CD4-positive, alpha-beta T cell treated with Interleukin-2 at 100 ng/mL for 4 hours (primary cell): ENCODE data around the gene INSIG1.

Experiments used
- DNase-seq: peaks from one replicate; pipeline ENCODE4 v3.0.0-alpha.2; 2020; ENCODE audit warnings: low spot score

The INSIG1 gene

DNA sequence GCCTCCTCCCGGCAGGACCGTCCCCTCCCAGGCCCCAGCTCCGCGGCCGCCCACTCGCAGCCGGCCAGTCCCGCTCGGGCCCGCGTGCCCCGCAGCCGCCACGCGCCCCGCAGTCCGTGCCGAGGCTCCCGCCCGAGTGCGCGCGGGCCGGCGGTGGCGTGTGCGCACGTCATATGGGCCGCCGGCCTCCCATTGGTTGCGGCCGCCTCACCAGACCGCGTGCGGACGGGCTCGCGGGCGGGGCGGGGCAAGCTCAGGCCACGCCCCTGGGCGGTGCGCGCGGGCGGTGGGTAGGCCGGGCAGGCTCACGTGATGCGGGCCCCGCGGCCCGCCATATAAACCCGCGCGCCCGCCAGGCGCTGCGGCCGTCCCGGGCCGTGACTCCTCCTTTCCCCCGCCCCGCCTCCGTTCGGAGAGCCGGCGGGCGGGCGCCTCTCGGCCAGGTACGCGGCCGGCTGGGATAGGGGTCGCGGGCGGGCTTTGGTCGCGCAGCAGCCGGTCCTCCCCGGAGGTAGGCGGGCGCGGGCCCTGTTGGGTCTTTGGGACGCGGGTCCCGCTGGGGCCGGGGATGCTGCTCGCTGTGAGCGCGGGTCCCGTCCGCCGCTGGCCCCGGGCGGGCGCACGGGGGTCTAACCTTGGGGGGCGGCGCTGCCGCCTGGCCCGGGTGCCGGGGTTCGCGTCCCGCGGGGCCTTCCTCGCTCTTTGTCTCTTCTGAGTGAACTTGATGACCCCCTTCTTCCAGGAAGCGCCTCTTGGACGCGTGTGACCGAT, at the start of gene INSIG1:
TSS of gene INSIG1 (plus strand) at position 362 of the 771 bp plus-strand sequence. CDS start at position 770, 408 bp downstream.
- DNase-seq = peak; percentile 92

DNA sequence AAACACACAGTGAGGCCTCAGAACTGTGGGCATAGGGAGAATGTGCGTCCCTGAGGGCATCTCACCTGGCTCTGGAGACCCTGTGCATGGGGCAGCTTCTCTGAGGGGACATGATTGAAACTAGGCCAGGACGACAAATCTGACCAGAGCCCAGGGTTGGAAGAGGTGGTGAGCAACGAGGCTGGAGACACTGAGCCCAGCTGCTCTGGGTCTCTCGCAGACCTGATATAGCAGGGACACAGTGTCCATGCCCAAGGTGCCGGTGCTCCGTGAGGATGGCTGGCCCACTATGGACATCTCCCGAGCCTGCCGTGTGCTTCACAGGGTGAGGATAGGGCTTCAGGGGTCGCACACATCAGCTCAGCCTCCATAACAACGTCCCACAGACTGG, 49.3 kb upstream of the INSIG1 start:
- DNase-seq = no peak

DNA sequence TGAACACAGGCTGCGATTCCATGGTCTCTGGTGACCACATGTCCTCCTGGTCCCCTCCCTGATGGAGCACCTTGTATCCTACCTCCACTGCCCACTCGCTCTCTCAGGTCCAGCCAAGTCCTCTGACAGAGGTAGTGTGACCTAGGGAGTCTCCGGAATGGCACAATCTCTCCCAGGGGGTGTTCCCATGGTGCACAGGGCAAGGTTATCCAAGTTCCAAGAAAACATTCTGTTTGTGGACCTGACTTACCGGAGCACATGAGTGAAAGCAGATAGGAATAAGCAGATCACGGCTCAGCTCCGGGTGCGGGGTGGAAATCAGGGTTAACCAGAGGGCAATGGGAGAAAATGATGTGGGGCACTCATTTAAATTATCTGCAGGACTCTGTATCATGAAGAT, 45.8 kb upstream of the INSIG1 start:
- DNase-seq = no peak

DNA sequence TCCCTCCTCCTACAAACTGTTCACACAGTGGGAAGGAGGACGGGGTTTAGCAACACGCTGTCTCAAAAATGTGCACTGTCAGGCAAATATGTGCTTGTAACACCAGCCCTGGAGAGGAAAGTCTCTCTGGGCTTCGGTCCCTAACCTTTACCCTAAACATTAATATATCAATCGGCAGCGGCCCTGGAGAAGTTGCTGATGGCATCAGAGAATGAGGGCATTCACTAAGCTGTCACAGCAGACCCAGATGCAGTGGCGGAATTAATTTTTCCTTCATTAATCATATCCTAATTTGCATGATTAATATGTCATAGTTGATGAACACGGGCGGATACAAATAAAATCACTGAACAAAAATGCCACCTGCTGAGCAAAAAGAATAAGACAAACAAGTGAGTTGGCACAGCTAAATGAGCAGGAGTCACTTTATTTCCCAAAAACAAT, 45.2 kb upstream of the INSIG1 start:
- no peak for DNase-seq

DNA sequence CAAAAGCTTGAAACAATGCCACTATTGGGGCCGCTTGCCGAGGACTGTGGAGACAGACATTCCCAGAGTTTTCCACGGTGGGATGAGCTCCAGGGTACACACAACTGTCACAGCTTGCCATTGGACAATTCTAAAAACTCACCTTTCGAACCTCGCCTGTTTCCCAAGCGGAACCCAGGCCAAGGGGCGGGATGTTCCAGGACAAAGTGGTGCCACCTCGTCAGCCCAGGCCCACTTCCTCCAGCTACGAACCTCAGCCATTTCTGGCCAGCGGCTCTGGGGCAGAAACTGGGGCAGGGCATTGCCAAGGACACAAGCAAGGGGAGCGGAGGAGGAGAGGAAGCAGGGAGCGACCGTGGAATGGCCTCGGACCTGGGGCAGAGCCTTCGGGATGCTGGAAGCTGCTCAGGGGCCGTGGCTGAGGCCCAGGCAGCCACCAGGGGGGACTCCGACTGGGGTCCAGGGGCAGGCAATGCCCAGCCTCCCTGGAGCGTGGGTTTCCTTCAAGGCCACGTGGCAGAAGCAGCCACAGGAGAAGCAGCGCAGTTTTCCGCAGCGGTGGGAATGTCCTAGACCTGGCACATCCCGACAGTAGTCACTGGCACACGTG, 44.7 kb upstream of the INSIG1 start:
- no peak for DNase-seq

DNA sequence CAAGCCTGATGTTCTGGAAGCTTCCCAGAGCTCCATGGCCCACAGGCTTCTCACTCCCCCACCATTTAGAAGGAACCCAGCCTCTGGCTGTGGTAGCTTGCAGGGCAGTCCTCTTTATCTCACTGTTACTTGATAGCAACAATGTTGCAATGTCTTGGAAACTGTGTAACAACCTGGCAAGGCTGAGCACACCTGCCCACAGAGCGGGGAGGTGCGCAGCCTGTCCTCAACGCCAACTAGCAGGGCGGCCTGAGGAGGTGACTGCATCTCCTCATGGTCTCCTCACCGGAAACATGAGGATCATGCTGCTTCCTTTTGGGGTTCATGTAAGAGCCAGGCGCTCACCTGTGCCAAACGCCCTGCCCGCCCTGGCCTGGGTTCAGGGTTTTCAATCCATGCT, 43.7 kb upstream of the INSIG1 start:
- no peak for DNase-seq

DNA sequence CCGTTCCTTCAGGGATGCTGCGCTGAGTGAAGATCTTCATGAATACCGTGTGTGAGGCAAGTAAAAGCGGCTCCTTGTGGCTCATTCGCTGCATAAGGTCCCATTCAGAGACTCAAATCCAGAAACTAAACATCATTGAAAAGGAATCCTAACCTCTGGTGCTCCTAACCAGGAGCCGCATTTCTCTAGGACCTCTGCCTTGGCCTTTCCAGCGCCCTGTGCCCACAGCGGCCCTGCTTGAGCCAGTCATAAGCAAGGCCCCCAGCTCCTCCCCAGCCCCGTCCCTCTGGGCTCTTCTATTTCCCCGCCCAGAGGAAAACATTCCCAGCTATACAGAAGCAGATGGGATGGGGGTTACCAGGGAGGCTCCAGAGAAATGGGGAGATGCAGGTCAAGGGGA, 42.6 kb upstream of the INSIG1 start:
- DNase-seq = no peak

DNA sequence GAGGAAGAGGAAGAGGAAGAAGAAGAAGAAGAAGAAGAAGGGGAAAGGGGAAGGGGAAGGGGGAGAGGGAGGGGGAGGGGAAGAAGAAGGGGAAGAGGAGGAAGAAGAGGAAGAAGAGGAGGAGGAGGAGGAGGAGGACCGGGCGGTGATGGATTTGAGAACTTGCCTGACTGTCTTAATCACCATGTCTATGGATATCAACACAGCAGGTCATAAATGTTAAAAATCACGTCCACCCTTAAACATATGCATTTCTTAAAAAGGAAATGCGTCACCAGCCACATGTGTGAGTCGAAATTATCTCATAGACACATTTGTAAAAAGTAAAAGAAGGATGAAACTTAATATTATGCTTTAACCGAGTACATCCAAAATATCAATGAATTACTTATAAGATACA, 42.1 kb upstream of the INSIG1 start:
- DNase-seq = no peak

DNA sequence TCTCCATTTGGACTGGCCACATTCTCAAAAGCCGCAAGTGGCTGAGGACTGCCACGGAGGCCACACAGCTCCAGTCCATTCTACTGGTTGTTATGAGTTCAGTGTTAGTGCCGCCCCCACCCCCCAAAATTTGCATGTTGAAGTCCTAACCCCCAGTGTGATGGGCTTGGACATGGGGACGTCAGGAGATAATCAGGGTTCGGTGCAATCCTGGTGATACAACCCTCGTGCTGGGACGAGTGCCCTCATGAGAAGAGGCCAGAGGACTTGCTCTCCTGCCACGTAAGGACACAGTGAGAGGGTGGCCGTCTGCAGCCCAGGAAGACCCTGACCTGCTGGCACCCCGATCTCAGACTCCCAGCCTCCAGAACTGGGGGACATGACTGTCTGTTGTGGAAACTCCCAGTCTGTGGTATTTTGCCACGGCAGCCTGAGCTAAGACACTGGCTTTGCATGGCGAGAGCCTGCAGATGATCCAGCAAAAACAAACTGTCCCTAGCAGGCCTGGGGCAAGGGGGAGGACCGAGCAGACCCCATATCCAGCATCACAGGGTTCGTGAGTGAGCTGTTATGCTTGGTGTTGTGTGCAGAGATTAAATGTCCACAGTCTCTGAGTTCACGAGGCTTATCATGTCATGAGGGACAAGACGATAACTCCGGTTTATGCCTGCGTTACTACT, 41.5 kb upstream of the INSIG1 start:
- no peak for DNase-seq

DNA sequence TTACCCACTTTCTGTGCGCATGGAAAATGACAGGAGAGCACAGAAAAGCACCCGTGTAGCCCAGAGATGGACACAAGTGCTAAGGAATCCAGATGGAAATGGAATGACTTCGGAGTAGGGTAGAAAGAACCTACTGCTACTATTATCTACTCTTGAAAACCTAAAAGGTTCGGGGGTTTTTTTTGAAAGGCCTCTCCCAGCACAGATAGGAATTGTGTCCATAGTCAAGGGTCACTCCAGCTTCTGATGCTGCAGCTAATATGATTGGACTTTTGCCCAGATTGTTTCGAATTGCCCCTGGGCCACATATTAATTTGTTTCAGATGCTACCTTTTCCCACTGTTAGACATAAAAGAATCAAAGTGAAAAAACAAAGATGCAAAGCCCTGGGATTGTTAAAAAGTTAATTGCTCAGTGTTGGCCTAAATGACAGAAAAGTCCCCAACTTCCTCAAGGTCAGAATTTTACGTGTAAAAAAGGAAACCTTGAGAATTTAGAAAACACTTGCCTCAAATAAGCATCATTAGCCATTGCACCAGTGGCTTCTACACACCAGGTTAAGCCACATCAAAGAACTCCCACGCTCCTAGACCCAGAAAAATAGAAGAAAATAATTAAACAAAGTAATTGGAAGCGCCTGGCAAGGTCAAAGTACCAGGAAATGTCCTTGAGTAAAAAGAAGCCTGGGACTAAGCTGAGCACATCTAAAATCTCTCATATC, 40.8 kb upstream of the INSIG1 start:
- DNase-seq = no peak

DNA sequence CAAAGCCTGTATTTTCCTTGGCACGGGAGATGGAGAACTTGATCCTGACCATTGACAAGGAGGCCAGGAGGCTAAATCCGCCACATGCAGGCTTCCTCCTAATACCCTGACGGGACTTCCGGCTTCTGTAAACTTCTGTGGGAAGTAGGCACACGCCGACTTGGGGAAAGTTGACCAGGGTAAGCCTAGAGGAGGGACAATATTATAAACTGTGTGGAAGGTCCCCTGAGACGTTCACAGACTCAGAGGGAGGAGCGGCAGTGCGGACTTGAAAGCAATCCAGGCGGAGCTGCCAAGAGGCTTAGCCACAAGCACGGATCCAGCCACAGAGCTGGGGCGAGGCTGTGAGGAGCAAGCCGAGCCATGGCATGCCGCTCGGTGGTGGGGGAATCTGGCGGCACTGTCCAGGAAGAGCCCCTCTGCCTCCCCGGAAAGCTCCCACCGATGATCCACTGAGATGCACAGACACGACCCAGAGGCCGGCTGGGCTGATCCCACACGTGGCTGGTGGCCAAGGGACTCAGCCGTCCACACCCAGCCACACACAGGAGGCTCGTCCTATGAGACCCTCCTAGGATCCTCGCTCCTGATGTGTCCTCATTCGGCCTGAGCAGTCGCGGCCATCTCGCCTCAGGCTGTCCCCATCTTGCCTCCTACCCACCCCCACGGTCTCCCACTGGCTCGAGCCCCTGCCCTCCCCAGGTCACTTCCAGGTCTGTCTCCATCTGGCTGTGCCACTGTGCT, 40.0 kb upstream of the INSIG1 start:
- no peak for DNase-seq

DNA sequence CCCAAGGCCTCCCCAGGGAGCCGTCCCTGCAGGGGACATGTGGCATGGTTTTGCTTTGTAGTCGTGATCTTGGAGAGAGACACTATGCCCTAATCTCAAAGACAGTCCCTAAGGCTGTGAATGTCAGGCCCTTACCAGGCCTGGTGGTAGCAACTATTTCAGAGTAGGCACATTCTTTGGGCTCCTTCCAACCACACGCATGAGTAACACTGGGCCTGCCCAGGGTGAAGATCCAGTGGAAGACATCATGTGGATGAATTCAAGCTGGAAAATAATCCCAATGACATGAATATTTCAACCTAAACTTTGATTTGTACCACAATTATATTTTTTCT, 39.5 kb upstream of the INSIG1 start:
- no peak for DNase-seq

DNA sequence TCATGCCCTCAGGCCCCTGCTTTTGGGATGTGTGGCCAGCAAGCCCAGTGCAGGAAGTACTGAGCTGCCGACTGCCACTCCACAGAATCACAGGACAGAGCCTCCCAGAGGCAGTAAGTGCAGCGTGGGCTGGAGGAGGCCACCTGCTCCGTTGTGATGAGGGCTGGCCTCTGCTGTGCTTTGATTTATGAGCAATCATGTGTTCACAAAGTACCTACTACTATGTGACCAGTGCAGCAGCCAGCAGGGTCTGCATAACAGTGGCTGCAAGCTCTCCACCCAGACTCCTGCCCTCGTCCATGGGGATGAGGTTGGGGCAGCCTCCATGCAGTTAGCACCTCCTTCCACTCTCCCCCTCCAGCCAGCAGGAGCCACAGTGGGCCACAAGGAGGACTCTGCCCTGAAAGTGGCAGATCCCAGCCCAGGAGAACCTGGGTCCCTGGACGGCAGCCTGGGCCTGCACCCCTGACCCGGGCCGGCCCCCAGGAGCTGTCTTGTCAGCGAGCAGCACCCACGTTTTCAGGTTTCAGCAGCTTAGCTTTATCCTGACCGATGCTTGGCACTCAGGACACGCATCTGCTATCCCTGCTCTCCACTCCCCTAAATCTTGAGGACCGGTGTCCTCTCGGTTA, 37.7 kb upstream of the INSIG1 start:
- DNase-seq = no peak

DNA sequence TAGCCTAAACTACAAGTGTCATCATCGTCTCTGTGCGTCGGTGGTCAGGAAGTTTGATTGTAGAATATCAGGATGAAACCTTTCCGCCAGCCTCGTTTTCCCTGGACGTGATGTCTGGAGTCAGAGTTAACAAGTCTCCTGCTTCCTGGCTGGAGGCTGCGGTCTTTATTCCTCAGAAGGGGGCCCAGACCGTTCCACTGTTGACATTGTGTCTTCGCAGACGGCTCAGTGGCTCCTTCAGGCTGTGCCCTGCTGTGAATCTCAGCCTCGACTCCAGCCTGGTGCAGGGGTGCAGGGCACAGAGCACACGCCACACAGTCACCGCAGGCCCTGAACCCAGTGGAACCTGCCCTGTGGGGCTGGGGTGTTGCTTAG, 37.2 kb upstream of the INSIG1 start:
- DNase-seq = no peak

DNA sequence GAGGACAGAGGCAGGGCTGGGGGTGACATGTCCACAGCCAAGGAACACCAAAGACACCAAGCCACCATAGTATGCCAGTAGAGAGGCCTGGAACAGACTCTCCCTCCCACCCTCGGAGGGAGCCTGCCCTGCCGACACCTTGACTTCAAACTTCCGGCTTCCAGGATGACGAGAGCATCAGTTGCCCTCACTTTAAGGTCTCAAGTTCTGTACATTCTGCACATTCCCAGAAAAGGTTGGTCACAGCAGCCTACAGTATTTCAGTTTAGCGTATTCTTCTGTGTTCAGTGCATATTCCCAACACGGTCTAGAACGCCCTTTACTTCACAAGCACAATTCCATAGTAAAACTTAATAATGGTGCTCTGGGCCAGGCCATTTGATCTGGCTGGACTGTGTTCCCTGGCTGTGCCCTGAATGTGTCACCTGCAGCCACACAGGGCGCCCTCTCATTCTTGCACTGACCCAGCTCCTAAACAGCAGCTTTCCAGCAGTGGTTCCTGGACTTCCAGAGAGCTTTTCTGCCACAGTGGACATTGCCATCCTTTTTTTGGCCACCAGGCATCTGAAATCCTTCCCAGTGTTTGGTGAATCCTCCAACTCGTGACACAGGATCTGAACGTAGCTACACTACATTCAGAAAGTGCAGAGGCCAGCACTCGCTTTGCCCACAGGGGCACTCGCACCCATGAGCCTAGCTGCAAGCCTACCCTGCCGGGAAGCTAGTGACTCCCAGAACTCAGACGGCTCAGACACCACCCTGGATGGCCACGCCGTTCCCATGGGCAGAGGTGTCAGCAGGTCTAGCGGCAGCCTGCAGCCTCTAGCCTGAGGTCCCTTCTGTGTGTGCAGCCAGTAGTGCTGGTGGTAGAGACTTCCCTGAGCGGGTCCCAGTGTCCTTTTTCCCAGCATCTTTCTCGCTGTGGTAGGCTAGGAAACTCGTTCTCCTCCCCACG, 36.4 kb upstream of the INSIG1 start:
- DNase-seq = no peak

DNA sequence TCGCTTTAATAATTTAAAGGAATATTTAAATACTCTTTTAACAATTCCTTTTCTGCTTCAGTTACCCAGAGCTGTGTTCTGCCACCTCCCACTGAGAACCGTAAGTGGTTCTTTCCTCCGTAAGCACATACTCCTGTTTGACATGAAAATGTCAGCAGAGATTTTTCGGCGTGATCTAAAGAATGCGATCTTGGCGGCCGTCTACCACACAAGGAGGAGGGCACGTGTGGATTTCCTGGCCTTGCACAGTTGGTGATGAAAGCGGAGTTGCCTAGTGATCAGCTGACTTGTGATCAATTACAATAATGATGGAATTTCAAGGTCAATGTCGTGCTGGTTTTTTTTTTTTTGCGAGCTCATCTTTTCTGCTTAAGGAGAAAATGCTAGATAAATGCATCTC, 35.6 kb upstream of the INSIG1 start:
- DNase-seq = no peak

DNA sequence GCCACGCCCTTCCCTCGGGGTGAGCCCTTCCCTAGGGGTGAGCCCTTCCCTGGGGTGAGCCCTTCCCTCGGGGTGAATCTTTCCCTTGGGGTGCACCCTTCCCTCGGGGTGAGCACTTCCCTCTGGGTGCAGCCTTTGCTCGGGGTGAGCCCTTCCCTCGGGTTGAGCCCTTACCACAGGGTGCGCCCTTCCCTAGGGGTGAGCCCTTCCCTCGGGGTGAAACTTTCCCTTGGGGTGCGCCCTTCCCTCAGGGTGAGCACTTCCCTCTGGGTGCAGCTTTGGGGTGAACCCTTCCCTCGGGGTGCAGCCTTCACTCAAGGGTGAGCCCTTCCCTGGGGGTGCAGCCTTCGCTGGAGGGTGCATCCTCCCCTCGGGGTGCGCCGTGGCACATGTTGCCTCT, 34.6 kb upstream of the INSIG1 start:
- DNase-seq = no peak

DNA sequence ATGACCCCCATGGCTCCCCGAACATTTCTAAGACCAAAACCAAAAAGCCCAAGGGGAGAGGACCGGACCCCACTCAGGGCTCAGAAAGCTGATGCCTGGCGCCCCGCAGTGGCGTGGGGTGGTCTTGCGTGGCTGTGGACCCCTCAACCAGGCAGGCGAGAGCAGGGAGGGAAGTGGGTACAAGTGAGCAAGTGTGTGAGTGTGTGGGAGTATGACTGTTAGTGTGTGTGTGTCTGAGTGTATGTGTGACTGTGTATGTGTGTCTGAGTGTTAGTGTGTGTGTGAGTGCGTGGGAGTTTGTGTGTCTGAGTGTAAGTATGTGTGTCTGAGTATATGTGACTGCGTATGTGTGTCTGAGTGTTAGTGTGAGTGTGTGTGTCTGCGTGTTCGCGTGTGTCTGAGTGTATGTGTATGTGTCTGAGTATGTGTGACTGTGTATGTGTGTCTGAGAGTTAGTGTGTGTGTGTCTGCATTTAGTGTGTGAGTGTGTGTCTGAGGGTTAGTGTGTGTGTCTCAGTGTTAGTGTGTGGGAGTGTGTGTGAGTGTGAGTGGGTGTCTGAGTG, 34.0 kb upstream of the INSIG1 start:
- no peak for DNase-seq

DNA sequence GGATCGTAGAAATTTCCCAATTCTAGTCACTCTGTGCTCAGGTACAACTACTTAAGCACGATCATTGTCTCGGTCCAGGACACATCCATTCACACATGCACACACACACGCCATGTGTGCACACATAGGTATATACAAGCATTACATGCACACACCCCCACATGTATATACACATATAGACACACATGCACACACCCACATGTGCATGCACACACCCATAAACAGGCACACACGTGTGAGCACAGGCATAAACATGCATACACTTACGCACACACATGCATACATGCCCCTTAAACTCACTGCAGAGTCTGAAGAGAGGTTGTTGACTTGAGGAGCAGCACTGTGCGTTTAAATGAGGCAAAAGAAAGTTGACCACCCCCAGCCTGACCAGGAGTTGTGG, 32.5 kb upstream of the INSIG1 start:
- no peak for DNase-seq

DNA sequence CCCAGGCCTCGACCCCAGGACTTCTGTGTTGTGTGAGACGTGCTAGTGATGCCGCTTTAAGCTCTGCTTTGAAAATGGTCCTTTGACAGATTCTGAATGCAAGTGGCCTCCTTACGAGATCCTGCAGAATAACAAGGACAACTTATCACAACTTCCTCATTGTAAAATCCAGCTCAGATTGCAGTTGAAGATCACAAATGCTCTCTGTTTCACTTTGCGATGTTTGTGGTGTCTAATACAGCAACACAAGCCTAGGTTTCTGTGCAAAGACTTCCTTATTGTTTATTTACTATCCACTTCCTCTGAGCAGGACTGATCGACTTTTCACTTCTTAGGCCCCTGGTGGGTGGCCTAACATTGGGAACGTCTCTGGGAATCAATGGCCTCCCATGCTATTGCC, 31.7 kb upstream of the INSIG1 start:
- no peak for DNase-seq
